Measurements from ENCODE around the gene KCNH3. TPM values are rescaled to one million over a fixed set of nuclear protein-coding genes. Genes with fewer than 3 reads are reported as not detected.

Gene KCNH3
- total and polyA plus RNA-seq, 2 of the 4 experiments (the other 2 are of a cell fraction), result 0.10 TPM; not detected in 1

- Histone ChIP-seq H3K9me1 (ENCODE audit: insufficient read depth, low read length) (0 out of 2 replicates have a peak, but pooled peaks cover 2% of the 10 kb centered on the region), H3K36me3 (ENCODE audit: control insufficient read depth, insufficient read depth, low read length) (peaks cover 32% of the 10 kb centered on the region), H2AK9ac (replicated peaks; ENCODE audit: low read depth, low read length, poor library complexity) (no peak overlapping the region), H4K91ac (ENCODE audit: insufficient read depth, low read depth, low read length) (no peak overlapping the region), H2BK120ac (ENCODE audit: low read depth, low read length) (no peak overlapping the region), H2BK20ac (ENCODE audit: low read depth, low read length) (no peak overlapping the region), H3K27me3 (ENCODE audit: control insufficient read depth, insufficient read depth, low read length) (no peaks in the 10 kb centered on the region), H3K4me2 (ENCODE audit: low read depth, low read length) (no peak overlapping the region), H3K4me1 (ENCODE audit: control insufficient read depth, insufficient read depth, low read length) (no peaks in the 10 kb centered on the region), H3K14ac (replicated peaks; ENCODE audit: low read depth, low read length) (no peak overlapping the region), H3K9me3 (ENCODE audit: control insufficient read depth, insufficient read depth, low read length) (no peaks in the 10 kb centered on the region), H3K9ac (ENCODE audit: low read depth, low read length) (no peak overlapping the region), H3K4ac (ENCODE audit: low read depth, low read length) (no peak overlapping the region), H3K27ac (ENCODE audit: insufficient read depth, low read length) (no peak overlapping the region), H2AK5ac (ENCODE audit: low read depth, low read length) (no peak overlapping the region), H2BK15ac (ENCODE audit: low read depth, low read length) (no peak overlapping the region), H3K79me1 (ENCODE audit: low read depth in 1 of 2, low read length in 2 of 2) (no peaks in the 10 kb centered on the region), H2AFZ (replicated peaks; ENCODE audit: low read length, poor library complexity) (no peak overlapping the region), H4K5ac (ENCODE audit: low read depth, low read length) (no peak overlapping the region), H3K18ac (ENCODE audit: low read depth, low read length) (no peak overlapping the region), H3K23ac (ENCODE audit: low read depth, low read length) (no peak overlapping the region), H3K4me3 (ENCODE audit: insufficient read depth, low read depth, low read length) (no peak overlapping the region), H4K8ac (ENCODE audit: low read depth in 2 of 2, low read length in 2 of 2) (no peak overlapping the region), H4K20me1 (ENCODE audit: insufficient read depth, low read length) (no peaks in the 10 kb centered on the region), H2BK5ac (ENCODE audit: low read depth, low read length, poor library complexity, severe bottlenecking) (no peak overlapping the region), H3K56ac (ENCODE audit: extremely low read depth, insufficient read depth, low read length) (no peak overlapping the region)
- no peak for DNase-seq
- no TSS peak for BruUV-seq (replicated peaks)
- intact Hi-C loops (cut with micrococcal nuclease) (no loop called here), dilution Hi-C loops (cut with HindIII; ENCODE audit: low sequenced_read_pairs, unreplicated experiment) (no loop called here), in situ Hi-C loops (cut with MboI; ENCODE audit: low sequenced_read_pairs) (no loop called here)
- WGBS, 2 experiments (ENCODE audit: extremely low coverage in 2 of 2, insufficient read length in 1 of 2), result 100% methylated on average over 2 of the region's 7 CpGs; no CpG with 5 or more reads in 1 of the 2 experiments
- CTCF ChIA-PET, result interaction anchor here (0.6 to 1.1 kb wide), 2 partner anchors 161 to 164 kb away, joined by 3 to 6 read pairs; no protein-coding TSS in a partner anchor
- TF ChIP-seq RFX5 (IDR thresholded peaks at IDR 0.05; ENCODE audit: low read depth, low read length) (no peak), BHLHE40 (IDR thresholded peaks at IDR 0.05; ENCODE audit: low read depth, low read length) (no peak), USF2 (IDR thresholded peaks at IDR 0.05; ENCODE audit: low read depth, low read length) (no peak)
- ATAC-seq (ENCODE audit: low read depth), result no peak
- POLR2A ChIA-PET (ENCODE audit: unreplicated experiment), result no interaction called here
These were observed 11.3 kb upstream of the KCNH3 start for GRCh38 chr12:49527361-49528130.
